ENCODE data around the gene DGKI. TPM values are rescaled to one million over a fixed set of nuclear protein-coding genes. Genes with fewer than 3 reads are reported as not detected.

Gene DGKI
- total RNA-seq, 1 donor from 2014 or later: 0.69 TPM

DNA sequence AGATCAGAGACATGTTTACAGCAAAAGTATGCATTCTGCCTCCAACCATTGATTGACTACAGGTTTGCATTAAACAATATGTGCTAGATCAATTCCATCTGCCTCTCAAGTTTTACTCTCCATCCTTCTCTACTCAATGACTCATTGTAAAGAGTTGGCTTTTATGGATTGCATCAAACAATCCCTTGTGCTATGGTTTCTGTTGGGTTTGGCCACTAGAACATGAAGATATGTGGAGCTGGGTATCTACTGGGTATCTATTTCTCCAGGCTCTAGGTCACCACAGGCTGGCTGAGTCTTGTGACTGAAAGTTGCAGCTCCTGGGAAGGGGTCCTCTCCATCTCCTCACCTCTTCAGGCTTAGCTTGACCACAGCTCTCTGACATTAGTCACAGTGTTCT, 204.7 kb downstream of the DGKI start:
- DNase-seq (ENCODE audit: low spot score): no peak
- Mint-ChIP-seq H3K36me3 (ENCODE audit: low read depth, unreplicated experiment) (no peaks in the 10 kb centered on the region), H3K4me3 (ENCODE audit: unreplicated experiment) (no peak overlapping the region), H3K9me3 (ENCODE audit: unreplicated experiment) (no peaks in the 10 kb centered on the region), H3K27ac (ENCODE audit: unreplicated experiment) (no peak overlapping the region), H3K27me3 (ENCODE audit: unreplicated experiment) (peaks cover 2% of the 10 kb centered on the region), H3K4me1 (ENCODE audit: unreplicated experiment) (no peaks in the 10 kb centered on the region)
- TF ChIP-seq, protein P1, sequence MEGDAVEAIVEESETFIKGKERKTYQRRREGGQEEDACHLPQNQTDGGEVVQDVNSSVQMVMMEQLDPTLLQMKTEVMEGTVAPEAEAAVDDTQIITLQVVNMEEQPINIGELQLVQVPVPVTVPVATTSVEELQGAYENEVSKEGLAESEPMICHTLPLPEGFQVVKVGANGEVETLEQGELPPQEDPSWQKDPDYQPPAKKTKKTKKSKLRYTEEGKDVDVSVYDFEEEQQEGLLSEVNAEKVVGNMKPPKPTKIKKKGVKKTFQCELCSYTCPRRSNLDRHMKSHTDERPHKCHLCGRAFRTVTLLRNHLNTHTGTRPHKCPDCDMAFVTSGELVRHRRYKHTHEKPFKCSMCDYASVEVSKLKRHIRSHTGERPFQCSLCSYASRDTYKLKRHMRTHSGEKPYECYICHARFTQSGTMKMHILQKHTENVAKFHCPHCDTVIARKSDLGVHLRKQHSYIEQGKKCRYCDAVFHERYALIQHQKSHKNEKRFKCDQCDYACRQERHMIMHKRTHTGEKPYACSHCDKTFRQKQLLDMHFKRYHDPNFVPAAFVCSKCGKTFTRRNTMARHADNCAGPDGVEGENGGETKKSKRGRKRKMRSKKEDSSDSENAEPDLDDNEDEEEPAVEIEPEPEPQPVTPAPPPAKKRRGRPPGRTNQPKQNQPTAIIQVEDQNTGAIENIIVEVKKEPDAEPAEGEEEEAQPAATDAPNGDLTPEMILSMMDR (IDR thresholded peaks at IDR 0.05; ENCODE audit: unreplicated experiment): no peak

DNA sequence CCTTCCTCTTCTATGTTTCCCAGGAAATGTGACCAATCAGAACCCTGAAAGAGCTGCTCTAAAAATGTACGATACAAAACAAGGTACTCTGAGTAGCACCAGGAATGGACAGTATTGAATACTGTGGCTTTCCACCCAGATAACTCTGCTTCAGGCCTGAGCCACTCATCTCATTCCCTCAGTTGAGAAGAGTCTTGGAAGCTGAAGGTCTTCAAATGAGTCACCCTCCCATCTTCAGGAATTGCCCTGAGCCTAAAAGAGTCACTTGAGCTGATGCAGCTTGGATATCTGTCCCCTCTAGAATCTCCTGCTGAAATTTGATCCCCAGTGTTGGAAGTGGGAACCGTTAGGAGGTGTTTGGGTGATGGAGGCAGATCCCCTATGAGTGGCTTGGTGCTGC, 210.4 kb downstream of the DGKI start:
- no peak overlapping the region for H3K4me3 Mint-ChIP-seq (ENCODE audit: unreplicated experiment)
- no peaks in the 10 kb centered on the region for H3K9me3 Mint-ChIP-seq (ENCODE audit: unreplicated experiment)
- DNase-seq (ENCODE audit: low spot score): no peak
- TF ChIP-seq, protein P1 (IDR thresholded peaks at IDR 0.05; ENCODE audit: unreplicated experiment): no peak
- H3K4me1 Mint-ChIP-seq (ENCODE audit: unreplicated experiment): no peaks in the 10 kb centered on the region
- H3K36me3 Mint-ChIP-seq (ENCODE audit: low read depth, unreplicated experiment): no peaks in the 10 kb centered on the region
- no peak overlapping the region for H3K27ac Mint-ChIP-seq (ENCODE audit: unreplicated experiment)
- peaks cover 6% of the 10 kb centered on the region for H3K27me3 Mint-ChIP-seq (ENCODE audit: unreplicated experiment)

DNA sequence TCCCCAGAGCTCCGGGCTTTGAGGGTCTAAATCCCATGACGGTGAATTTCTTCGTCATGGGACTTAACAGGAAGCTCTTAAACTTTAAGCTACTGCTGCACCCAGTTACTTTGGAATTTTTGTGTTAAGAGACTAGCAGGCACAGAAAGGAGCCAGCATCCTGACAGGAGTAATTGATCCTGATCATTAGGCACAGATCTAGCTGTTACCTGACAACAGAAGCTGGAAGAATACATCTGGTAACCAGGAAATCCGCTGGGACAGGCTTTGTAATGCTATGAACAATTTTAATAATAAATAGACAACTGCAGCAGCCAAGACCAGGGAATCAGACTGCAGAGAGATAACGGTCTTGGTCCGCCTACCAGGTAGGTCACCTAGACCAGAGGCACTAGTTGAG, 210.9 kb downstream of the DGKI start:
- H3K36me3 Mint-ChIP-seq (ENCODE audit: low read depth, unreplicated experiment): no peaks in the 10 kb centered on the region
- H3K27me3 Mint-ChIP-seq (ENCODE audit: unreplicated experiment): peaks cover 6% of the 10 kb centered on the region
- no peaks in the 10 kb centered on the region for H3K4me1 Mint-ChIP-seq (ENCODE audit: unreplicated experiment)
- H3K27ac Mint-ChIP-seq (ENCODE audit: unreplicated experiment): no peak overlapping the region
- no peak for DNase-seq (ENCODE audit: low spot score)
- TF ChIP-seq, protein P1 (IDR thresholded peaks at IDR 0.05; ENCODE audit: unreplicated experiment): no peak
- no peaks in the 10 kb centered on the region for H3K9me3 Mint-ChIP-seq (ENCODE audit: unreplicated experiment)
- H3K4me3 Mint-ChIP-seq (ENCODE audit: unreplicated experiment): no peak overlapping the region

DNA sequence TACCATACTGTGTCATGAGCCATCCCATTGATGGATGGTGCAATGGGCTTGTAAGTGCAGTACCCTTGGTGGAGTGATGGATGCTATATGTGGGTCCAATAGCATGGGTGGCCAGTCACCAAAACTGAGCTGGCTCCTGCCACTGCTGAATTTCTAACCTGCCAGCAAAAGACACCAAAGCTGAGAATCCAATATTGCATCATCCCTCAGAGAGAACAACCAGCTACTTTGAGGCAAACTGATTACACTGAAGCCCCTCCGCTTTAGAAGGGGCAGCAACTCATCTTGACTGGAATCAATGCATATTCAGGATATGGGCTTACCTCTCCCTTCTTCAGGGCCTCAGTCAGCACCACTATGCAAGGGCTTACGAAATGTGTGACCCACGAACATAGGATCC, 211.6 kb downstream of the DGKI start:
- Mint-ChIP-seq H3K36me3 (ENCODE audit: low read depth, unreplicated experiment) (no peaks in the 10 kb centered on the region), H3K27me3 (ENCODE audit: unreplicated experiment) (peaks cover 4% of the 10 kb centered on the region), H3K27ac (ENCODE audit: unreplicated experiment) (no peak overlapping the region), H3K9me3 (ENCODE audit: unreplicated experiment) (no peaks in the 10 kb centered on the region), H3K4me1 (ENCODE audit: unreplicated experiment) (no peaks in the 10 kb centered on the region), H3K4me3 (ENCODE audit: unreplicated experiment) (no peak overlapping the region)
- TF ChIP-seq, protein P1 (IDR thresholded peaks at IDR 0.05; ENCODE audit: unreplicated experiment): no peak
- DNase-seq (ENCODE audit: low spot score): no peak

DNA sequence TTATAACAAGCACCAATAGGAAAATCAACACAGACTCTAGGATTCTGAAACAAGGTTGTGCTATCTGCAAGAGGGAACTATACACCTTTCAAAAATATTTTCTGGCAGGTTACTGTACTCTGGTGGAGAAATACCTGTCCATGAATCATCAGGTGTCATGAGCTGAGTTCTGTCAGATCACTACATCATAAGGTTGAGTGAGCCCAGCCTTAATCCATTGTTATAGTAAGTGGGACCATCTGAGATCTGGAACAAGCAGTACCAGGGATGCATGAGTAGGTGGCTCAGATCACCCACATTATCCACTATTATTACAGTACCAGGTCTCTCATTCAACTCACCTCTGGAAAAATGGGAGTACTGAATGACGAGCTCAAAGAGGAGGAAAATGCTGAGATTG, 212.4 kb downstream of the DGKI start:
- no peaks in the 10 kb centered on the region for H3K36me3 Mint-ChIP-seq (ENCODE audit: low read depth, unreplicated experiment)
- no peaks in the 10 kb centered on the region for H3K4me1 Mint-ChIP-seq (ENCODE audit: unreplicated experiment)
- TF ChIP-seq, protein P1 (IDR thresholded peaks at IDR 0.05; ENCODE audit: unreplicated experiment): no peak
- no peak for DNase-seq (ENCODE audit: low spot score)
- H3K9me3 Mint-ChIP-seq (ENCODE audit: unreplicated experiment): no peaks in the 10 kb centered on the region
- H3K27me3 Mint-ChIP-seq (ENCODE audit: unreplicated experiment): peaks cover 4% of the 10 kb centered on the region
- H3K4me3 Mint-ChIP-seq (ENCODE audit: unreplicated experiment): no peak overlapping the region
- no peak overlapping the region for H3K27ac Mint-ChIP-seq (ENCODE audit: unreplicated experiment)

Measured in endothelial cell (in vitro differentiated cells).